Stimulated activated CD8-positive, alpha-beta memory T cell treated with anti-CD3 and anti-CD28 coated beads, Interleukin-15, amount 100 ng/mL, for 1 hour (primary cell): ENCODE data around the gene TSPAN33.
"Not testable (repeated sequence)": the region's sequence is repeated elsewhere in the genome, so short reads cannot be mapped to it uniquely, and the experiment has no call there.

Source experiments
- DNase-seq: peaks from one replicate; pipeline ENCODE4 v3.0.0-alpha.2; 2020; ENCODE audit warnings: low read depth

Gene TSPAN33

GRCh38 chr7:129144095-129144833 lies at the start of gene TSPAN33:
Gene TSPAN33 (plus strand): TSS chr7:129144707. CDS start chr7:129144981, 274 bp downstream.
- peak; percentile 37 for DNase-seq

GRCh38 chr7:129095258-129095657 lies 49.2 kb upstream of the TSPAN33 start:
- no peak for DNase-seq

GRCh38 chr7:129098409-129099084 lies 46.0 kb upstream of the TSPAN33 start:
- no peak for DNase-seq

GRCh38 chr7:129100827-129101166 lies 43.7 kb upstream of the TSPAN33 start:
- no peak for DNase-seq

- DNase-seq, result no peak
Observed at GRCh38 chr7:129101746-129102145, 42.8 kb upstream of the TSPAN33 start.

GRCh38 chr7:129103561-129104324 lies 40.8 kb upstream of the TSPAN33 start:
- no peak for DNase-seq

- DNase-seq, result no peak
Observed at GRCh38 chr7:129108581-129108980, 35.9 kb upstream of the TSPAN33 start.

- DNase-seq, result no peak
Observed at GRCh38 chr7:129110258-129110981, 34.1 kb upstream of the TSPAN33 start.

- no peak for DNase-seq
Observed at GRCh38 chr7:129110982-129111376, 33.5 kb upstream of the TSPAN33 start.

GRCh38 chr7:129115676-129116075 lies 28.8 kb upstream of the TSPAN33 start:
- no peak for DNase-seq

- DNase-seq, result no peak
Observed at GRCh38 chr7:129118182-129118581, 26.3 kb upstream of the TSPAN33 start.

- no peak for DNase-seq
Observed at GRCh38 chr7:129118976-129119375, 25.5 kb upstream of the TSPAN33 start.

- DNase-seq, result not testable (repeated sequence)
Observed at GRCh38 chr7:129121501-129122077, 22.9 kb upstream of the TSPAN33 start.

GRCh38 chr7:129122078-129122750 lies 22.3 kb upstream of the TSPAN33 start:
- no peak for DNase-seq

GRCh38 chr7:129122751-129123509 lies 21.6 kb upstream of the TSPAN33 start:
- no peak for DNase-seq

- DNase-seq, result no peak
Observed at GRCh38 chr7:129123510-129123857, 21.0 kb upstream of the TSPAN33 start.

GRCh38 chr7:129126314-129126713 lies 18.2 kb upstream of the TSPAN33 start:
- no peak for DNase-seq

- no peak for DNase-seq
Observed at GRCh38 chr7:129127154-129127553, 17.4 kb upstream of the TSPAN33 start.

GRCh38 chr7:129127601-129128000 lies 16.9 kb upstream of the TSPAN33 start:
- no peak for DNase-seq

- no peak for DNase-seq
Observed at GRCh38 chr7:129134356-129134987, 10.0 kb upstream of the TSPAN33 start.
